ENCODE results near the gene NDUFB2. TPM values are rescaled to one million over a fixed set of nuclear protein-coding genes. Genes with fewer than 3 reads are reported as not detected.

The NDUFB2 gene
- total and polyA plus RNA-seq, 2 of the 13 experiments (the other 11 are each of a cell fraction or from before 2014, with no cell fraction given), result 206 to 221 TPM

DNA sequence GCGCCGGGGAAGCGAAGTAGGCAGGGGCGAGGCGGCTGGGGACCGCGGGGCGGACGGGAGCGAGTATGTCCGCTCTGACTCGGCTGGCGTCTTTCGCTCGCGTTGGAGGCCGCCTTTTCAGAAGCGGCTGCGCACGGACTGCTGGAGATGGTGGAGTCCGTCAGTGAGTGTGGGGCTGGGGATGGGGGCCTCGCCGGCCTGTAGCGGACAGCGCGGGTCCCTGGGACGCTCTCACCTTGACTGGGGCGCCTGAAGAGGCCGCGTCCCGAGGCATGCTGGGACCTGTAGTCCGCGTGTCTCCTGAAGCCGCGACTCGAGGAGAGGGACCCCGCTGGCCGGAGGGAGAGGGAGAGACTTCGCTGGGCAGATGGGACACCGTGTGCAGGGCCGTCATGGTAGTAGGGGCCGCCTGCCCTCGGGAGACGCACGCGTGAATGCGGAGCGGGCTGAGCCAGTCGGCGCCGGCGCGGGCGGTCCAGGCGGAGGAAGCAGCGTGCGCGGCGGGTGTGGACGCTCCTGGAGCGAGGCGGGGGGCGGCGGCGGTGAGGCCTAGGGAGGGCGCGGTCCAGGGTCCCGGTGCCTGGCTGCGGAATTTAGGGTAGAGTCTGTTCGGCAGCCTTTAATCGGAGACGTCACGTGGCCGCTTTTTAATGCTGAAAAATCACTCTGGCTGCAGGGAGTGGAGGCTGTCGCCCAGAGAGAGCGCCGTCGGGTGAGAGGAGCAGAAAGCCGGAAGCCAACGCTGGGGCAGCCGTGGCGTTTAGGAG is at the start of gene NDUFB2 (continued):
- no peak for TF ChIP-seq ZBTB40 (IDR thresholded peaks at IDR 0.05)
- TF ChIP-seq ZBTB40 (CRISPR knock-in tag; IDR thresholded peaks at IDR 0.05), result peak; percentile 57; the same call in 1 of the 2 replicates
- TF ChIP-seq ZNF10 (CRISPR knock-in tag; IDR thresholded peaks at IDR 0.05; ENCODE audit: borderline replicate concordance, low read depth), result 0 out of 2 replicates have a peak, but pooled peaks have one; percentile 51
- TF ChIP-seq NR2F2 (IDR thresholded peaks at IDR 0.05; ENCODE audit: borderline replicate concordance, low read depth), result no peak
- no peak; the same call in 1 of the 2 replicates for TF ChIP-seq ZBTB49 (CRISPR knock-in tag; IDR thresholded peaks at IDR 0.05; ENCODE audit: borderline replicate concordance)
- TF ChIP-seq, protein P1, sequence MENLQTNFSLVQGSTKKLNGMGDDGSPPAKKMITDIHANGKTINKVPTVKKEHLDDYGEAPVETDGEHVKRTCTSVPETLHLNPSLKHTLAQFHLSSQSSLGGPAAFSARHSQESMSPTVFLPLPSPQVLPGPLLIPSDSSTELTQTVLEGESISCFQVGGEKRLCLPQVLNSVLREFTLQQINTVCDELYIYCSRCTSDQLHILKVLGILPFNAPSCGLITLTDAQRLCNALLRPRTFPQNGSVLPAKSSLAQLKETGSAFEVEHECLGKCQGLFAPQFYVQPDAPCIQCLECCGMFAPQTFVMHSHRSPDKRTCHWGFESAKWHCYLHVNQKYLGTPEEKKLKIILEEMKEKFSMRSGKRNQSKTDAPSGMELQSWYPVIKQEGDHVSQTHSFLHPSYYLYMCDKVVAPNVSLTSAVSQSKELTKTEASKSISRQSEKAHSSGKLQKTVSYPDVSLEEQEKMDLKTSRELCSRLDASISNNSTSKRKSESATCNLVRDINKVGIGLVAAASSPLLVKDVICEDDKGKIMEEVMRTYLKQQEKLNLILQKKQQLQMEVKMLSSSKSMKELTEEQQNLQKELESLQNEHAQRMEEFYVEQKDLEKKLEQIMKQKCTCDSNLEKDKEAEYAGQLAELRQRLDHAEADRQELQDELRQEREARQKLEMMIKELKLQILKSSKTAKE (CRISPR knock-in tag; IDR thresholded peaks at IDR 0.05; ENCODE audit: borderline replicate concordance), result peak; percentile 61
- peak; percentile 85 for TF ChIP-seq ZFP90 (CRISPR knock-in tag; IDR thresholded peaks at IDR 0.05; ENCODE audit: borderline replicate concordance)
- no peak for TF ChIP-seq RFX3 (CRISPR knock-in tag; IDR thresholded peaks at IDR 0.05)
- TF ChIP-seq, protein P2, sequence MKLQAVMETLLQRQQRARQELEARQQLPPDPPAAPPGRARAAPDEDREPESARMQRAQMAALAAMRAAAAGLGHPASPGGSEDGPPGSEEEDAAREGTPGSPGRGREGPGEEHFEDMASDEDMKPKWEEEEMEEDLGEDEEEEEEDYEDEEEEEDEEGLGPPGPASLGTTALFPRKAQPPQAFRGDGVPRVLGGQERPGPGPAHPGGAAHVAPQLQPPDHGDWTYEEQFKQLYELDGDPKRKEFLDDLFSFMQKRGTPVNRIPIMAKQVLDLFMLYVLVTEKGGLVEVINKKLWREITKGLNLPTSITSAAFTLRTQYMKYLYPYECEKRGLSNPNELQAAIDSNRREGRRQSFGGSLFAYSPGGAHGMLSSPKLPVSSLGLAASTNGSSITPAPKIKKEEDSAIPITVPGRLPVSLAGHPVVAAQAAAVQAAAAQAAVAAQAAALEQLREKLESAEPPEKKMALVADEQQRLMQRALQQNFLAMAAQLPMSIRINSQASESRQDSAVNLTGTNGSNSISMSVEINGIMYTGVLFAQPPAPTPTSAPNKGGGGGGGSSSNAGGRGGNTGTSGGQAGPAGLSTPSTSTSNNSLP (IDR thresholded peaks at IDR 0.05; ENCODE audit: low read depth, low read length), result no peak
- 0 out of 2 replicates have a peak, but pooled peaks have one; percentile 18 for TF ChIP-seq ZNF12 (CRISPR knock-in tag; IDR thresholded peaks at IDR 0.05)
- peak; percentile 49; the same call in 1 of the 2 replicates for TF ChIP-seq ZSCAN9 (CRISPR knock-in tag; IDR thresholded peaks at IDR 0.05; ENCODE audit: borderline replicate concordance)
- TF ChIP-seq ZNF841 (CRISPR knock-in tag; IDR thresholded peaks at IDR 0.05; ENCODE audit: borderline replicate concordance), result no peak
- peak; percentile 86; the same call in 1 of the 2 replicates for TF ChIP-seq REL (CRISPR knock-in tag; conservative IDR thresholded peaks at IDR 0.05)
